C4-2B (cell line): Measurements from ENCODE around the gene GRPEL2.

ENCODE experiments used
- ZFX ChIP-seq: fragments of 450-650 bp; IDR thresholded peaks from 2 replicates; pipeline ENCODE4 v1.6.1; 2017
- TF ChIP-seq, protein P1 (sequence below): fragments of 450-650 bp; conservative IDR thresholded peaks from 2 replicates; pipeline ENCODE4 v1.5.1; 2017; ENCODE audit warnings: mild to moderate bottlenecking

DNA sequence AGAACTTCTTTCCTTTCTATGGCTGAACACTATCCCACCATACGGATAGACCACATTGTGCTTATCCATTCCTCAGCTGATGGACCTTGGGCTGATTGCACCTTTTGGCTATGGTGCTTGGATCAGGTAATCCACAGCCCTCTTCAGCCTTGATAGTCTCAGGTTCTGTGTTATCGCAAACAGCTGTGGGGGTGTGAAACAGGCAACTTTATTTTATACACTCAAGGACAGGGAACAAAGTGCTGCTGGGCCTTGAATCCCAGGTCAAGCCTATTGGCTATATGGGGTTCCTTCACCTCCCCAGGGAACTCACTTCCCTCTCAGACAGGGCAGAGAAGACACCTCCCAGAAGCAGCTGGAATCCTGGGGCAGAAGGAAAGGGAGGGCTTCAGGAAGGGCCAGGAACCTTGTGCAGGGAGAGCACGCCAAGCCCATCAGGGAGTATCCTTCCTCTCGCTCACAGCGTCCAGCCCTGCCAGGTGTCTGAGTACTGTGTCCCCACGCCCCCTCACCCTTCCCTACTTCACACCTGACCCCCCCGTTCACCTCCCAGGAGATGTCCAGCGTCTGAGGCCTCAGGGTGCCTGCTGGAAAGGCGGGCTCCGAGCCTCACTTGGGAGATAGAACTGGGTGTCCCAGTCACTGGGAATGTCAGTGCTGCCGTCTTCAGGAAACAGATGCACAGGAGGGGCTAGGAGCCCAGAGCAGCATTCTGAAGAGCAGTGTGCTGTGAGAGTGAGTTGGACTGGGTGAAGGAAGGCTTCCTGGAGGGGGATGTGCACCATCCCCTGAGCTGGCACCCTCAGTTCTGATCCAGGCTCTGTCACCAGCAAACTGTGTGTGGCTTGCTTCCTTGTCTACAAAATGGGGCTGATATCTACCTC is 40.9 kb upstream of the GRPEL2 start:
- TF ChIP-seq, protein P1, sequence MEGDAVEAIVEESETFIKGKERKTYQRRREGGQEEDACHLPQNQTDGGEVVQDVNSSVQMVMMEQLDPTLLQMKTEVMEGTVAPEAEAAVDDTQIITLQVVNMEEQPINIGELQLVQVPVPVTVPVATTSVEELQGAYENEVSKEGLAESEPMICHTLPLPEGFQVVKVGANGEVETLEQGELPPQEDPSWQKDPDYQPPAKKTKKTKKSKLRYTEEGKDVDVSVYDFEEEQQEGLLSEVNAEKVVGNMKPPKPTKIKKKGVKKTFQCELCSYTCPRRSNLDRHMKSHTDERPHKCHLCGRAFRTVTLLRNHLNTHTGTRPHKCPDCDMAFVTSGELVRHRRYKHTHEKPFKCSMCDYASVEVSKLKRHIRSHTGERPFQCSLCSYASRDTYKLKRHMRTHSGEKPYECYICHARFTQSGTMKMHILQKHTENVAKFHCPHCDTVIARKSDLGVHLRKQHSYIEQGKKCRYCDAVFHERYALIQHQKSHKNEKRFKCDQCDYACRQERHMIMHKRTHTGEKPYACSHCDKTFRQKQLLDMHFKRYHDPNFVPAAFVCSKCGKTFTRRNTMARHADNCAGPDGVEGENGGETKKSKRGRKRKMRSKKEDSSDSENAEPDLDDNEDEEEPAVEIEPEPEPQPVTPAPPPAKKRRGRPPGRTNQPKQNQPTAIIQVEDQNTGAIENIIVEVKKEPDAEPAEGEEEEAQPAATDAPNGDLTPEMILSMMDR: no peak
- TF ChIP-seq ZFX: no peak
